Mucosa of rectum (tissue), 2 donors: ENCODE data around the gene MITF.

Experiments used
- H3K27ac ChIP-seq, 2 donors: one replicate each; pipeline ENCODE4 v1.7.0; 2013; ENCODE audit warnings: inconsistent platforms in 2 of 2, low read depth in 2 of 2, low read length in 2 of 2
- H3K27me3 ChIP-seq, 2 donors: one replicate each; pipeline ENCODE4 v1.7.0; 2013; ENCODE audit warnings: low read length in 2 of 2; ENCODE audit not compliant: control insufficient read depth in 2 of 2, insufficient read depth in 2 of 2
- H3K36me3 ChIP-seq, 2 donors: one replicate each; pipeline ENCODE4 v1.7.0; 2013; ENCODE audit warnings: low read length in 2 of 2; ENCODE audit not compliant: control insufficient read depth in 2 of 2, insufficient read depth in 2 of 2
- H3K4me1 ChIP-seq, 2 donors: one replicate each; pipeline ENCODE4 v1.7.0; 2013; ENCODE audit warnings: low read length in 2 of 2, mild to moderate bottlenecking in 1 of 2; ENCODE audit not compliant: control insufficient read depth in 2 of 2, insufficient read depth in 2 of 2
- H3K4me3 ChIP-seq, 2 donors: one replicate each; pipeline ENCODE4 v1.7.0; 2013; ENCODE audit warnings: low read length in 2 of 2
- H3K9ac ChIP-seq, 2 donors: one replicate each; pipeline ENCODE4 v1.7.0; 2013; ENCODE audit warnings: low read length in 2 of 2, low read depth in 1 of 2, mild to moderate bottlenecking in 1 of 2
- H3K9me3 ChIP-seq, 2 donors: one replicate each; pipeline ENCODE4 v1.7.0; 2013; ENCODE audit warnings: low read length in 2 of 2; ENCODE audit not compliant: control insufficient read depth in 2 of 2
- donor health status: healthy.
- donor health status: Normal muscosa, but diverticular disease.

MITF gene

DNA sequence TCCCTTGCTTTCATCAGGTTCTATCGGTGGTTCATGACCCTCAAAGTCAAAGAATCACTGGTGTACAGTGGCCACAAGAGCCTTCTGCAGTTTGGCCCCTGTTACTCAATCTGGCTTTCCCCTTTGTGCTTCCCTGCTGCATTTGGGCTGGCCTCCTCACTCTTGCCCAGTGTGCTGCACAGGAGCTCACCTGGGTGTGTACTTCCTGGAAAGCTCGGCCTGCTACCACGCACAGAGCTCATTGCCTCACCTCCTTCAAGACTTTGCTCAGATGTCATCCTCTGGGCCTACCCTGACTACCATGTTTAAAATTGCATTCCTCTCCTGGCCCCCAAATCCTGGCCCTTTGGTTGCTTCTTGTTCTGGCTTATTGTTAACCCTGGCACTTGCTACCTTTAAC, 90.9 kb downstream of the MITF start:
- H3K4me3 ChIP-seq, result no peak overlapping the region
- no peak overlapping the region for H3K9ac ChIP-seq
- H3K4me1 ChIP-seq, result no peaks in the 10 kb centered on the region

DNA sequence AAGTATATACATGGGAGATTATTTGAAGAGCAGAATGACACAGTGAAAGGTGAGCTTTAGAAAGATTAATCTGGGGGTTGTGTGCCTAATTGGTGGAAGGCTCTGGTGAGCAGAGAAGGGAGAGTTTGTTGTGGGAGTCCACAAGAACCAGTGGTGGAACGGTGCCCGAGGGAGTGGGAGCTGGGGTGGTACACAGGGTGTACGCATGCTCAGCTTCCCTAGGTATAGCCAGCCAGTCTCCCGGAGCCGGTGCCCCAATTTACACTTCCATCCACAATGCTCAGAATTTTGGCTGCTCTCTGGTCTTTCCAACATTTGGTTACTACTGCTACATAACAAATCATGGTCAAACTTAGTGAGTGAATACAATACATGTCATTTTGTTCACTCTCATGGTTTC, 92.5 kb downstream of the MITF start:
- Histone ChIP-seq H3K9me3 (no peaks in the 10 kb centered on the region), H3K4me1 (no peaks in the 10 kb centered on the region), H3K36me3 (no peaks in the 10 kb centered on the region), H3K9ac (no peak overlapping the region), H3K27me3 (no peaks in the 10 kb centered on the region), H3K27ac (no peak overlapping the region), H3K4me3 (no peak overlapping the region)

More for the DNA sequence above, 90.9 kb downstream of the MITF start:
- Histone ChIP-seq H3K36me3 (no peaks in the 10 kb centered on the region), H3K9me3 (no peaks in the 10 kb centered on the region), H3K27ac (no peak overlapping the region), H3K27me3 (no peaks in the 10 kb centered on the region)

DNA sequence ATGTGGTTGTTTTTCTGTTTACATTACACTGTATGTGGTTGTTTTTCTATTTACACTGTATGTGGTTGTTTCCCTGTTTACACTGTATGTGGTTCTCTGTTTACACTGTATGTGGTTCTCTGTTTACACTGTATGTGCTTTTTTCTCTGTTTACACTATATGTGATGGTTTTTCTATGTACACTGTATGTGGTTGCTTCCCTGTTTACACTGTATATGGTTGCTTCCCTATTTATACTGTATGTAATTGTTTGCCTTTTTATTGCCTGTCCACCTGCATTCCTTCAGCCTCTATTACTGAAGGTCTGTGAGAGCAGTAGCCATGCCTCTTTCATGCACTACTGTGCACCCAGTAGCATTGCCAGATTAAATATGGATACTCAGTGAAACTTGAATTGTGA, 94.3 kb downstream of the MITF start:
- H3K27ac ChIP-seq, result no peak overlapping the region
- no peak overlapping the region for H3K4me3 ChIP-seq
- H3K4me1 ChIP-seq, result no peaks in the 10 kb centered on the region
- no peaks in the 10 kb centered on the region for H3K27me3 ChIP-seq
- no peak overlapping the region for H3K9ac ChIP-seq
- H3K9me3 ChIP-seq, result no peaks in the 10 kb centered on the region
- no peaks in the 10 kb centered on the region for H3K36me3 ChIP-seq

DNA sequence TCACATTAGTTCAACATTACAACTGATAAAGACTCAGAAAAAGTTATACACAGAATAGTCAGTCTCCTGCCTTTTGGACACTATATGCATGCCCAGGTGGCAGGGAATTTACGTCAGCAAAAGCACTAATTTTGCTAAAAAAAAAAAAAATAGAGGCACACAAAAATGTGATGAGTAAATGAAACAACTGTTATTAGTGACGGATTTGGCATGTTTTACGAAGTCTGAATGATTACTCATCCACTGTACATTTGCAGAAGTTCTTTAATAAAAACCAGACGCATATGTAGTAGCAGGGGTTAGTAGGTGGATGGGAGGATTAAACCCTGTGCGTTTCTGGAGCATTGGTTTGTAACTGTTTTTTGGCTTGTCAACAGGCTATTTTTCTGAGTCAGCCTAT, 99.0 kb downstream of the MITF start:
- Histone ChIP-seq H3K4me3 (no peak overlapping the region), H3K36me3 (no peaks in the 10 kb centered on the region), H3K9me3 (no peaks in the 10 kb centered on the region), H3K4me1 (no peaks in the 10 kb centered on the region), H3K9ac (no peak overlapping the region), H3K27me3 (no peaks in the 10 kb centered on the region), H3K27ac (no peak overlapping the region)

DNA sequence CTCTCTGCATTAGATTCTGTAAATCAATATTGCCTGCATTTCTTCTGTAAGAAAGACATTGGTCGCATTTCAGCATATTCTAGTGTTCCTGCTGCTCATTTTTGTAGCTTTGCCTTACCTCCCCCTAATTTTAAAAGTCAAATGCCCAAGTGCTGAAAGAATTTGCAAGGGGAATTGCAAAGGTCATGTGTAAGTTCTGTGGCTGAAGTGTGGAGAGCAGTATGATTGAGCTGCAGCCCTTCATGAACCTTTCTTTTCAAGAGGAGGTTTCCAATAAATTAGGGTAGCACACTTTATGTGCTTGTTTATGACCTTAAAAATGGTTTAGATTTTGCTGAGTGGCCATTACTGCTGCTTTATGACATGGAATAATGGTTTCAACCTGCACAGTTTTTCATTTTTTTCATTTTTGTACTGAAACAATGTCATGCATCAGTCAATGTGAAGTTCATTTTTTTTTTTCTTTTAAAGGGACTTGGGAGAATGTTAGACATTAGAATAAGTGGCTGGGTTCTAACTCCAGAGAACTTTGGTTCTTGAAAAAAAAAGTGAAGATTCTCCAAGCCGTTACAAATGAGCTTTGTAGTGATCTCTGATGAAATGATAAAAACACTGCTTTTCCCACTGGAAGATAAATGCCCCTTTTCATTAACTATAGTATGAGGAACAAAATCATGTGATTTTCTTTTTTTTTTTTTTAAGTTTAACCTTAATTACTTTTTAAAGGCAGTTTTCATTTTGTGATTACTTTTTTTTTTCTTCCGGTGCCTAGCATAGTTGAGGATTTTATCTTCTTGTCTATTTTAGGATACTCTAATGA, 99.6 kb downstream of the MITF start:
- Histone ChIP-seq H3K4me3 (no peak overlapping the region), H3K9me3 (no peaks in the 10 kb centered on the region), H3K27ac (no peak overlapping the region), H3K36me3 (no peaks in the 10 kb centered on the region), H3K27me3 (no peaks in the 10 kb centered on the region), H3K9ac (no peak overlapping the region), H3K4me1 (no peaks in the 10 kb centered on the region)

DNA sequence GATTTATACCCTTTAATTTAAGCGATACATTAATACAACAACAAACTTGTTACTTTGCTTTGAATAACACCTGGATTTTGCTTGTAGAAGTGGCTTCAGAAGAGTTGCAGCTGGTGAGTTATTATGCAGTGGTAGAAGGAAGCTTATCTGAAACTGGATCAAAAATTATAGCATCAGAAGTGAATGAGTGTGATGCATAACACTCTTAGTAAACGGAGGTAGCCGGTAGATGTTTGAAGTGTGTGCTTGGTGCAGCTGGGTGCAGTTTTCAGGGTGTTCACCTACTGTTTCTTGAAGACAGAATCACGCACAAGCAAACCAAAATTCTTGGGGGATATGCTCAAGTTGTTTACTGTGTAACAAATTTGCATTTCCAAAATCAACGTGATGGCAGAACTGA, 103.1 kb downstream of the MITF start:
- H3K27ac ChIP-seq, result no peak overlapping the region
- no peaks in the 10 kb centered on the region for H3K36me3 ChIP-seq
- no peaks in the 10 kb centered on the region for H3K9me3 ChIP-seq
- H3K9ac ChIP-seq, result no peak overlapping the region
- H3K27me3 ChIP-seq, result no peaks in the 10 kb centered on the region
- H3K4me1 ChIP-seq, result no peaks in the 10 kb centered on the region
- H3K4me3 ChIP-seq, result no peak overlapping the region

DNA sequence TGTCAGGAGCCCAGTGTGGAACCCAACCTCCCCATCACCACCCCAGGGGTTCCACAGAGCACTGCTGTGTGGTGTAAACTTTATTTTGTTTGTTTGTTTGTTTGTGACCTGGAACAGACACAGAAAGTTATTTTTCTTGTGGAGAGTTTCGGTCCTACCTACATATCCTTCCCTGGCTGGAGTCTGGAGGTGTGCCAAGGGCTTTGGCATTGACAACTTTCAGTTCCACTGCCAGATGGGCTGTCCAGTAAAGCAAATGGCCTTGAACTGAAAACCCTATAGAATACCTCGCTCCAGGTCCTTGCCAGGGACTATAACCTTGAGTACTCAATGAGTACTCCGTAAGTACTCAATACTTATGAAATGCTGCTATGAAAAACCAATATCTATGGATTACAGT, 103.5 kb downstream of the MITF start:
- Histone ChIP-seq H3K9ac (no peak overlapping the region), H3K4me1 (no peaks in the 10 kb centered on the region), H3K27me3 (no peaks in the 10 kb centered on the region), H3K9me3 (no peaks in the 10 kb centered on the region), H3K27ac (no peak overlapping the region), H3K4me3 (no peak overlapping the region), H3K36me3 (no peaks in the 10 kb centered on the region)

DNA sequence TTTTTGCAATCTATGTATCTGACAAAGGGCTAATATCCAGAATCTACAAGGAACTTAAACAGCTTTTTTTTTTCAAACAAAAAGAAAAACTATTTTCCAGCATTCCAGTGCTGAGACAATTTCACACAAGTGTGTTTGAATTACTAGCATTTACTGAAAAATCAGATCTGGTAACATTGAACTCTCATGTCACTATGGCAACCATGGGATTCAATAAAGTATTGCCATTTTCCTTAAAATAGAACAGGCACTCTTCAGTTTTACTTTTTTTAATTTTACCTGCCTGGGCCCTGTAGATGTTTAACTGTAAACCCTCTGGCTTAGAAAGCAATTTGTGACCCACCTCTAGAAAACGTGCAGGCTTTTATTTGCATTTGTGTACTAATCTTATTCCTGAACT, 105.4 kb downstream of the MITF start:
- Histone ChIP-seq H3K27ac (no peak overlapping the region), H3K4me3 (no peak overlapping the region), H3K9me3 (no peaks in the 10 kb centered on the region), H3K36me3 (no peaks in the 10 kb centered on the region), H3K4me1 (no peaks in the 10 kb centered on the region), H3K9ac (no peak overlapping the region), H3K27me3 (no peaks in the 10 kb centered on the region)

DNA sequence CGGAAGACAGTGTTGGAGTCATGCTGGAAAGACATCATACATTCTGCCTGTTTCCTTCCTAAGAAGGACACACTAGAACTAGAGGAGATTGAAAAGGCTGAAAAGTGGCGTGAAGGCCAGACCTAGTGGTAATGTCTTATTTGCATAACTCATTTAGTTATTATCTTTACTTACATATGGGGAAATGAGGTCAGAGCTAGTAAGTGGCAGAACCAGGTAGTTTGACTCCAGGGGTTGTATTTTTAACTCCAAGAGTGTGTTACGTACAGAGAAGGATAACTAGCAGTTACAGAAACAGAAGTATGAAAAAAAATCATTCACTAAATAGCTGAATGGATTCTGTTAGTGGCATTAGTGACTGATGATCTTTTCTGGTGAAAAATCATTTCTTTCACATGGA, 108.0 kb downstream of the MITF start:
- H3K9me3 ChIP-seq, result no peaks in the 10 kb centered on the region
- H3K4me1 ChIP-seq, result no peaks in the 10 kb centered on the region

DNA sequence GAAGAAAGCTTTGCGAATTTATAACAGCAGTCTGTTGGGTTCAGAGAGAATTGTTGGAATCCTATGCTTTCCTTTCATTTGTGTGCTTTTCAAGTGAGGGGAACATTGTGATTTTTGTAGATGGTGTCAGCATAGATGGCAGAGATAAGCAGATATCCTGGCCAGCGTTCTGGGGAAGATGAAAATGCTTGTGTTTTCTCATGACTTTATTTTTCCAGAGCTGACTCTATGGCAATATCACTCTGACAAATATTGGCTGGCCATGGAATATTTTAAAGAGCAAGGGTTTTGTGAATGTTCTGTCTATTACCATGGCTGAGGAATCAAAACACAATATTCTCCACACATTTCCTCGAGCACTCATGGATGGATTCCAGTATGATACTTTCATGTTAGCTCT, 108.8 kb downstream of the MITF start:
- no peaks in the 10 kb centered on the region for H3K27me3 ChIP-seq
- H3K4me3 ChIP-seq, result no peak overlapping the region
- no peak overlapping the region for H3K9ac ChIP-seq
- H3K4me1 ChIP-seq, result no peaks in the 10 kb centered on the region
- no peaks in the 10 kb centered on the region for H3K9me3 ChIP-seq
- H3K27ac ChIP-seq, result no peak overlapping the region
- no peaks in the 10 kb centered on the region for H3K36me3 ChIP-seq

More for the DNA sequence above, 108.0 kb downstream of the MITF start:
- Histone ChIP-seq H3K27ac (no peak overlapping the region), H3K4me3 (no peak overlapping the region), H3K9ac (no peak overlapping the region), H3K27me3 (no peaks in the 10 kb centered on the region), H3K36me3 (no peaks in the 10 kb centered on the region)
